Naive thymus-derived CD4-positive, alpha-beta T cell (primary cell): ENCODE data around the gene KIF26A. TPM values are rescaled to one million over a fixed set of nuclear protein-coding genes. Genes with fewer than 3 reads are reported as not detected.

Experiments
- ATAC-seq: fragments of 150-1000 bp; cut with Tn5 transposase; 2 replicates; pipeline ENCODE4 v1.10.0; 2021; ENCODE audit warnings: mild to moderate bottlenecking, moderate library complexity
- CTCF ChIA-PET: fragments of 350-600 bp; sonication (Branson Sonifier 250); formaldehyde crosslinking; loops from one replicate; lab custom pipeline; 2021; ENCODE audit warnings: antibody characterized with exemption; lab: Charles Lee
- POLR2A ChIA-PET: fragments of 350-600 bp; sonication (Branson Sonifier 250); formaldehyde crosslinking; loops from one replicate; lab custom pipeline; 2021; ENCODE audit warnings: antibody characterized with exemption, inconsistent platforms; lab: Charles Lee
- DNase-seq, 9 donors: peaks; one replicate each; pipeline versions ENCODE4 v3.0.0 to v3.0.0-alpha.2; 2020 to 2022; ENCODE audit warnings: mixed read lengths in 1 of 9
- H3K27ac ChIP-seq: one replicate; pipeline ENCODE4 v1.7.0; 2013; ENCODE audit warnings: mild to moderate bottlenecking, low read depth, low read length, moderate library complexity
- H3K27me3 ChIP-seq, 2 donors: one replicate each; pipeline ENCODE4 v1.7.0; 2013; ENCODE audit warnings: low read length in 2 of 2, mild to moderate bottlenecking in 2 of 2, moderate library complexity in 2 of 2; ENCODE audit not compliant: control insufficient read depth in 2 of 2, insufficient read depth in 2 of 2
- H3K36me3 ChIP-seq, 3 experiments: 1 replicate in 2 of 3; 2 replicates in 1 of 3; pipeline ENCODE4 v1.7.0; 2013; ENCODE audit warnings: low read length in 3 of 3, mild to moderate bottlenecking in 3 of 3, moderate library complexity in 1 of 3; ENCODE audit not compliant: insufficient read depth in 3 of 3, control insufficient read depth in 2 of 3
- H3K4me1 ChIP-seq, 2 donors: one replicate each; pipeline ENCODE4 v1.7.0; 2013; ENCODE audit warnings: low read length in 2 of 2, mild to moderate bottlenecking in 2 of 2, moderate library complexity in 1 of 2; ENCODE audit not compliant: control insufficient read depth in 2 of 2, insufficient read depth in 2 of 2
- H3K4me3 ChIP-seq: 2 replicates; pipeline ENCODE4 v1.7.0; 2013; ENCODE audit warnings: mild to moderate bottlenecking, low read length
- H3K9me3 ChIP-seq, 3 experiments: 1 replicate in 2 of 3; 2 replicates in 1 of 3; pipeline ENCODE4 v1.7.0; 2013; ENCODE audit warnings: low read length in 3 of 3; ENCODE audit not compliant: control insufficient read depth in 2 of 3
- H3K27ac Mint-ChIP-seq, 9 donors: one replicate each; pipeline ENCODE4 v1.8.0; 2020 to 2022; ENCODE audit warnings: mixed read lengths in 9 of 9, mild to moderate bottlenecking in 8 of 9, moderate library complexity in 5 of 9, inconsistent platforms in 2 of 9
- H3K27me3 Mint-ChIP-seq, 5 donors: one replicate each; pipeline ENCODE4 v1.8.0; 2021 to 2022; ENCODE audit warnings: mixed read lengths in 5 of 5, mild to moderate bottlenecking in 1 of 5
- H3K36me3 Mint-ChIP-seq, 5 donors: one replicate each; pipeline ENCODE4 v1.8.0; 2020 to 2022; ENCODE audit warnings: mixed read lengths in 5 of 5, mild to moderate bottlenecking in 3 of 5, inconsistent platforms in 1 of 5
- H3K4me1 Mint-ChIP-seq, 7 donors: one replicate each; pipeline ENCODE4 v1.8.0; 2020 to 2022; ENCODE audit warnings: mixed read lengths in 7 of 7, mild to moderate bottlenecking in 3 of 7, inconsistent platforms in 1 of 7
- H3K4me3 Mint-ChIP-seq, 10 donors: one replicate each; pipeline ENCODE4 v1.8.0; 2020 to 2022; ENCODE audit warnings: mild to moderate bottlenecking in 10 of 10, mixed read lengths in 10 of 10, moderate library complexity in 6 of 10, inconsistent platforms in 2 of 10
- H3K9me3 Mint-ChIP-seq, 11 donors: one replicate each; pipeline ENCODE4 v1.8.0; 2020 to 2022; ENCODE audit warnings: mixed read lengths in 11 of 11, mild to moderate bottlenecking in 4 of 11, inconsistent platforms in 1 of 11, moderate library complexity in 1 of 11
- intact Hi-C, 2 donors: fragments of 100-400 bp; cut with micrococcal nuclease; formaldehyde crosslinking; loops; one replicate each; pipeline ENCODE4 v1.15.1; 2023
- polyA plus RNA-seq, 2 donors: library from polyadenylated mRNA; unstranded; fragments of 300-500 nt; fragmentation: Illumina TruSeq; gene quantifications; one replicate each; pipeline ENCODE4 v1.2.3, GENCODE V29; 2021
- total RNA-seq, 6 experiments: library from RNA in 5 of 6; stranded (reverse) in 5 of 6; gene quantifications; 1 replicate in 5 of 6; 2 replicates in 1 of 6; pipeline ENCODE4 v1.2.3 and lab custom pipeline; 2021 to 2026

KIF26A gene
- total and polyA plus RNA-seq, 7 experiments from 2014 or later: 0.13 to 0.53 (median 0.17) TPM; not detected in 4

- POLR2A ChIA-PET: no interaction called here
- CTCF ChIA-PET: interaction anchor here (0.6 to 1.8 kb wide), 2 partner anchors 16 to 41 kb away, joined by 3 to 8 read pairs; no protein-coding TSS in a partner anchor
- intact Hi-C loops: loop anchor here in 1 of 2 donors (1.0 to 5.0 kb wide), 3 partner anchors 15 to 547 kb away; no protein-coding TSS in a partner anchor
- DNase-seq (no peak), ATAC-seq (peak; percentile 52)
- Histone ChIP-seq H3K36me3 (no peaks in the 10 kb centered on the region), H3K27me3 (no peaks in the 10 kb centered on the region), H3K27ac (no peak overlapping the region), H3K4me3 (no peak overlapping the region), H3K9me3 (no peaks in the 10 kb centered on the region), H3K4me1 (peaks cover 0 to 7% of the 10 kb centered on the region in 2 donors)
- no peaks in the 10 kb centered on the region for H3K36me3 Mint-ChIP-seq
- H3K9me3 Mint-ChIP-seq: no peaks in the 10 kb centered on the region
- no peak overlapping the region for H3K4me3 Mint-ChIP-seq
- no peaks in the 10 kb centered on the region for H3K27me3 Mint-ChIP-seq
- H3K27ac Mint-ChIP-seq: no peak overlapping the region
- H3K4me1 Mint-ChIP-seq: peaks cover 0 to 6% (median 3%) of the 10 kb centered on the region in 7 donors
Observed at GRCh38 chr14:104093366-104094055, 44.9 kb upstream of the KIF26A start.

- ChIA-PET POLR2A (no interaction called here), CTCF (interaction anchor here (0.6 to 1.8 kb wide), 2 partner anchors 17 to 42 kb away, joined by 3 to 8 read pairs; no protein-coding TSS in a partner anchor)
- no peaks in the 10 kb centered on the region for H3K27me3 ChIP-seq
- DNase-seq (peak in 1 of 9 donors; percentile 9), ATAC-seq (no peak)
- Mint-ChIP-seq H3K4me1 (peaks cover 0 to 6% (median 3%) of the 10 kb centered on the region in 7 donors), H3K9me3 (no peaks in the 10 kb centered on the region), H3K27ac (no peak overlapping the region), H3K27me3 (no peaks in the 10 kb centered on the region), H3K36me3 (no peaks in the 10 kb centered on the region), H3K4me3 (no peak overlapping the region)
- no peaks in the 10 kb centered on the region for H3K9me3 ChIP-seq
- H3K36me3 ChIP-seq: no peaks in the 10 kb centered on the region
- no peak overlapping the region for H3K27ac ChIP-seq
- H3K4me1 ChIP-seq: peaks cover 0 to 7% of the 10 kb centered on the region in 2 donors
- intact Hi-C loops: loop anchor here in 1 of 2 donors (1.0 to 5.0 kb wide), 3 partner anchors 15 to 546 kb away; no protein-coding TSS in a partner anchor
- H3K4me3 ChIP-seq: no peak overlapping the region
Observed at GRCh38 chr14:104094056-104094708, 44.2 kb upstream of the KIF26A start.

GRCh38 chr14:104094709-104095425 is 43.5 kb upstream of the KIF26A start:
- ATAC-seq: peak; percentile 62
- no peaks in the 10 kb centered on the region for H3K36me3 ChIP-seq
- intact Hi-C loops: loop anchor here in 1 of 2 donors (1.0 to 5.0 kb wide), 3 partner anchors 16 to 545 kb away; no protein-coding TSS in a partner anchor
- peak; percentile 48 to 82 (median 67) for DNase-seq
- ChIA-PET POLR2A (no interaction called here), CTCF (no interaction called here)
- no peaks in the 10 kb centered on the region for H3K27me3 ChIP-seq
- H3K36me3 Mint-ChIP-seq: no peaks in the 10 kb centered on the region
- no peak overlapping the region for H3K4me3 Mint-ChIP-seq
- no peaks in the 10 kb centered on the region for H3K27me3 Mint-ChIP-seq
- H3K27ac ChIP-seq: no peak overlapping the region
- no peak overlapping the region for H3K4me3 ChIP-seq
- no peaks in the 10 kb centered on the region for H3K9me3 Mint-ChIP-seq
- peaks cover 0 to 6% (median 3%) of the 10 kb centered on the region in 7 donors for H3K4me1 Mint-ChIP-seq
- peaks cover 0 to 7% of the 10 kb centered on the region in 2 donors for H3K4me1 ChIP-seq
- no peak overlapping the region for H3K27ac Mint-ChIP-seq
- no peaks in the 10 kb centered on the region for H3K9me3 ChIP-seq

- H3K36me3 ChIP-seq: no peaks in the 10 kb centered on the region
- Mint-ChIP-seq H3K4me1 (peaks cover 0 to 6% (median 3%) of the 10 kb centered on the region in 7 donors), H3K27ac (no peak overlapping the region), H3K27me3 (no peaks in the 10 kb centered on the region), H3K4me3 (no peak overlapping the region), H3K36me3 (no peaks in the 10 kb centered on the region), H3K9me3 (no peaks in the 10 kb centered on the region)
- DNase-seq (no peak), ATAC-seq (no peak)
- peaks cover 0 to 7% of the 10 kb centered on the region in 2 donors for H3K4me1 ChIP-seq
- ChIA-PET POLR2A (no interaction called here), CTCF (no interaction called here)
- no peaks in the 10 kb centered on the region for H3K9me3 ChIP-seq
- intact Hi-C loops: loop anchor here in 1 of 2 donors (2.0 kb wide), 1 partner anchor 17 kb away; no protein-coding TSS in a partner anchor
- no peak overlapping the region for H3K27ac ChIP-seq
- no peaks in the 10 kb centered on the region for H3K27me3 ChIP-seq
- no peak overlapping the region for H3K4me3 ChIP-seq
Observed at GRCh38 chr14:104095426-104096310, 42.7 kb upstream of the KIF26A start.

GRCh38 chr14:104096318-104096717 is 42.1 kb upstream of the KIF26A start:
- no peaks in the 10 kb centered on the region for H3K27me3 ChIP-seq
- no peak for ATAC-seq
- no peaks in the 10 kb centered on the region for H3K36me3 ChIP-seq
- Mint-ChIP-seq H3K27me3 (no peaks in the 10 kb centered on the region), H3K27ac (no peak overlapping the region), H3K9me3 (no peaks in the 10 kb centered on the region), H3K4me1 (peaks cover 0 to 6% (median 3%) of the 10 kb centered on the region in 7 donors), H3K4me3 (no peak overlapping the region), H3K36me3 (no peaks in the 10 kb centered on the region)
- DNase-seq: no peak
- POLR2A ChIA-PET: no interaction called here
- H3K9me3 ChIP-seq: no peaks in the 10 kb centered on the region
- intact Hi-C loops: no loop called here
- CTCF ChIA-PET: no interaction called here
- no peak overlapping the region for H3K4me3 ChIP-seq
- no peak overlapping the region for H3K27ac ChIP-seq
- peaks cover 0 to 7% of the 10 kb centered on the region in 2 donors for H3K4me1 ChIP-seq
